ENCODE data around the gene SLC9A3.

DNA sequence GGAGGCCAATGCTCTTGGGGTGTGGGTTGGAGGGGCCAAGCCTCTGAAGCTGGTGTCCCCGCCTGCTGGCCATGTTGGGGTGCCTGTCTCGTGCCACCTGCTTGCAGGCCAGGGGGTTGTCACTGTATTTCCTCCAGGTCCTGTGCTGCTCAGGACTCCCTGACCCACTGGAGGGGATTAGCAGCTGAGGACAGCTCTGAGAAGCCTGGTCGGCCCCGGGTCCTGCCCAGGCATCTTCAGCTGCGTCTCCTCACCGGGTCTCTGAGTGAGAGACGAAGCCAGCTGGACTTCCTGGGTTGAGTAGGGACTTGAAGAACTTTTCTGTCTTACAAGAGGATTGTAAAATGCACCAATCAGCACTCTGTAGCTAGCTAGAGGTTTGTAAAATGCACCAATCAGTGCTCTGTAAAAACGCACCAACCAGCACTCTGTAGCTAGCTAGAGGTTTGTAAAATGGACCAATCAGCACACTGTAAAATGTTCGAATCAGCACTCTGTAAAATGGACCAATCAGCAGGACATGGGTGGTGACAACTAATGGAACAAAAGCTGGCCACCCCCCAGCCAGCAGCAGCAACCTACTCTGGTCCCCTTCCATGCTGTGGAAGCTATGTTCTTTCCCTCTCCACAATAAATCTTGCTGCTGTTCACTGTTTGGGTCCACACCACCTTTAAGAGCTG is 20.6 kb upstream of the SLC9A3 start:
- TF ChIP-seq, protein P1, sequence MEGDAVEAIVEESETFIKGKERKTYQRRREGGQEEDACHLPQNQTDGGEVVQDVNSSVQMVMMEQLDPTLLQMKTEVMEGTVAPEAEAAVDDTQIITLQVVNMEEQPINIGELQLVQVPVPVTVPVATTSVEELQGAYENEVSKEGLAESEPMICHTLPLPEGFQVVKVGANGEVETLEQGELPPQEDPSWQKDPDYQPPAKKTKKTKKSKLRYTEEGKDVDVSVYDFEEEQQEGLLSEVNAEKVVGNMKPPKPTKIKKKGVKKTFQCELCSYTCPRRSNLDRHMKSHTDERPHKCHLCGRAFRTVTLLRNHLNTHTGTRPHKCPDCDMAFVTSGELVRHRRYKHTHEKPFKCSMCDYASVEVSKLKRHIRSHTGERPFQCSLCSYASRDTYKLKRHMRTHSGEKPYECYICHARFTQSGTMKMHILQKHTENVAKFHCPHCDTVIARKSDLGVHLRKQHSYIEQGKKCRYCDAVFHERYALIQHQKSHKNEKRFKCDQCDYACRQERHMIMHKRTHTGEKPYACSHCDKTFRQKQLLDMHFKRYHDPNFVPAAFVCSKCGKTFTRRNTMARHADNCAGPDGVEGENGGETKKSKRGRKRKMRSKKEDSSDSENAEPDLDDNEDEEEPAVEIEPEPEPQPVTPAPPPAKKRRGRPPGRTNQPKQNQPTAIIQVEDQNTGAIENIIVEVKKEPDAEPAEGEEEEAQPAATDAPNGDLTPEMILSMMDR (IDR thresholded peaks at IDR 0.05), result no peak
- TF ChIP-seq ZFX (IDR thresholded peaks at IDR 0.05; ENCODE audit: borderline replicate concordance), result no peak

Measured in 22Rv1 (cell line).